ENCODE measurements around the gene TMPRSS4.
"Not testable (repeated sequence)": the region's sequence is repeated elsewhere in the genome, so short reads cannot be mapped to it uniquely, and the experiment has no call there.

TMPRSS4 gene

GRCh38 chr11:118057251-118058145 is 19.4 kb upstream of the TMPRSS4 start:
- DNase-seq: no peak

DNA sequence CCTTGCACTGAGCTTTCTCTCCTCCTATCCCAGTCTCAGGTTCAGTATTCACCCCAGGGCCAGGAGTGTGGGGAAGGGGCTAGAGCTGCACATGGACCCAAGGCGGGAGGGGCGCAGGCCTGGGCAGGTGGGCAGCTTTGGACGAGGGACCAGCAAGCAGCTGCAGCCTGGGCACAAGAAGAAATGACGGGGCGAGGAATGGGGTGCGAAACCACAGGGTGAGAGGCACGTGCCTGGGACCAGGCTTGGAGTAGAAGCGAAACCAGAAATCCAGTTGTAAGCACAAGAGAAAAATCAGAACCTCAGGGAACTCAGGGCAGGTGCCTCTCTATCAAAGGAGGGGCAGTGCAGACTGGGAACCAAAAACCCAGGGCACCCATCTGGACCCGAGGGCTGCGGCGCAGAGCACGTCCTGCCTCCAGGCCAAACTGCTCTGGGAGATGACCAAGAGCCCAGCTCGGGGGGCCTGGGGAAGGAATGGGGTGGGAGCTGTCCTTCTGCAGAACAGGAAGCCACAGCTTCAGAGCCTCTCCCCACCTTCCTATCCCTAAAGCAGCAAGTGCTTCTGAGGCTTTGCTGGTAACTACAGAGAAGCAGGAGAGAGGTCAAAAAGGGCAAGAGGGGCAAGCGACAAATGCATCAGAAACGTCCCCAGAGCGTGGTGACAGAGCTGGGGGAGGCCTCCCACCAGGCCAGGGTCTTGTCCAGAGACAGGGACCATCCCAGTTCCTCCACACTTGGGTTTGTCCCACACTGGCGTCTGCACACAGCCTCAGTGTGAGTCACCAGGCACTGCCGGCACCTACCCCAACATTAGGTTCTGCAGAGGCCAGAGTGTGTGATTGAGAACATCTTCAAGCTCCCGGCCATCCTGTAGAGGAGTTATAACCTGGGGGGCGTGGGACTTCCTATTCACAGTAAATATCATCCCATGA is 18.3 kb upstream of the TMPRSS4 start:
- no peak for DNase-seq

- no peak for DNase-seq
These were observed 17.5 kb upstream of the TMPRSS4 start for GRCh38 chr11:118059246-118059940.

DNA sequence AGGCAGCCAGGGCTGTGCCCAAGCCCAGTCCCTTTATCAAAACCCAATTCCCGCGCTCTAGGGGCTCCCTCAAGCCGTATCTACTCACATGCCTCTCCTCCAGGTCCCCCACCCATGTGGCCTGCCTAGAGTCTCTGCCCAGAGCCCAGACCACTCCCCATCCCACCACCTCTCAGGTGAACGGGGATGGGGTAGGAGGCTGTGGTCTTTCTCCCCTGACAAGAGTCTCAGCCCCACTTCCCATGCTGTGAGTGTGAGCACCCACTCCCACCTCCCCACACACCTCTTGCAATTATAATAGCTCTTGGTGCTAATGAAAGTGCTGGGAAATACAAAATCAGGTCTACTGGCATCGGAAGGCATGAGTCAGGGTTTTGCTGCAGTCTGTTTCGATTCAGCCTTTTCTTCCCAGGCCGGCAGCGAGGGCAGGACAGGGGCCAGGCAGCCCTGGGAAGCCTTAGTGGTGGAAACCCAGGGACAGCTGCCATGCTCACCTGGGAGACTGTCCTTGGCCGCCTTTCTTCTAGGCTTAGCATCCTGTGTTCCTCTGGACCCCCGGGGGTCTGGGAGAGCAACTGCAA is 16.7 kb upstream of the TMPRSS4 start:
- no peak for DNase-seq

DNA sequence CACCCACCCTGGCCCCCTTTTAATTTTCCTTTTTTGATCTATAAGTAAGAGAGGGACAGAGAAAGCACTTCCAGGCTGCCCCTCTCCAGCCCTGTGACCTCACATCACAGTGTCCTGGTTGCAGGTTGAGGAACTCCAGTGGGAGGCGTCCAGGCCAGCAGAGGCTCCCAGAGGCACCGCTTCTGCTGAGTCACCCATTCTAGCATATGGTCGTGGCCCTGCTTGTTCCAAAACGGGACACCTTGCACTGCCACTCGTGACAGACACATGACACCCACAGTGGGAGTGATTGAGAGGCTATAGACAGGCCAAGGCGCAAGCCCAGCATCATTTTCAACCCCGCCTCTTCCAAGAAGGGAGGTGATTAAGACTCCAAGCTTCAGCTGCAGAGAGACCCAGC is 16.0 kb upstream of the TMPRSS4 start:
- DNase-seq: no peak

- no peak for DNase-seq
These were observed 15.2 kb upstream of the TMPRSS4 start for GRCh38 chr11:118061586-118062125.

DNA sequence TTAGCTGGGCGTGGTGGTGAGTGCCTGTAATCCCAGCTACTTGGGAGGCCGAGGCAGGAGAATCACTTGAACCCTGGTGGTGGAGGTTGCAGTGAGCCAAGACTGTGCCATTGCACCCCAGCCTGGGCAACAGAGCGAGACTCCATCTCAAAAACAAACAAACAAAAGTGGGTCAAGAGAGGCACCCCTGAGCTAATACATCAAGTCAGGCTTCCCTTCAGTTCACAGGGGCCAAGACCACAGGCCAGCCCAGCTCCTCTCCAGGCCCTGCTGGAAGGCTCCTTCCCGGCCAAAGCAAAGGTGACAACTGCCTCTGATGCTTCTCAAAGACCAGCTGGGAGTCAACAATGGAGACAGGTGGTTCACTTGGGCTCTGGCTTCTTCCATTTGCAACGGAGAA is 14.7 kb upstream of the TMPRSS4 start:
- DNase-seq: not testable (repeated sequence)

GRCh38 chr11:118062631-118063030 is 14.2 kb upstream of the TMPRSS4 start:
- not testable (repeated sequence) for DNase-seq

- DNase-seq: no peak
These were observed 11.9 kb upstream of the TMPRSS4 start for GRCh38 chr11:118064956-118065355.

GRCh38 chr11:118065384-118065783 is 11.5 kb upstream of the TMPRSS4 start:
- no peak for DNase-seq

- DNase-seq: no peak
These were observed 9.9 kb upstream of the TMPRSS4 start for GRCh38 chr11:118067006-118067405.

- no peak for DNase-seq
These were observed 8.5 kb upstream of the TMPRSS4 start for GRCh38 chr11:118068206-118068944.

GRCh38 chr11:118068945-118069612 is 7.8 kb upstream of the TMPRSS4 start:
- no peak for DNase-seq

- no peak for DNase-seq
These were observed 5.4 kb upstream of the TMPRSS4 start for GRCh38 chr11:118071416-118072030.

GRCh38 chr11:118073554-118073953 is 3.3 kb upstream of the TMPRSS4 start:
- no peak for DNase-seq

- DNase-seq: no peak
These were observed 2.7 kb upstream of the TMPRSS4 start for GRCh38 chr11:118074091-118074685.

DNA sequence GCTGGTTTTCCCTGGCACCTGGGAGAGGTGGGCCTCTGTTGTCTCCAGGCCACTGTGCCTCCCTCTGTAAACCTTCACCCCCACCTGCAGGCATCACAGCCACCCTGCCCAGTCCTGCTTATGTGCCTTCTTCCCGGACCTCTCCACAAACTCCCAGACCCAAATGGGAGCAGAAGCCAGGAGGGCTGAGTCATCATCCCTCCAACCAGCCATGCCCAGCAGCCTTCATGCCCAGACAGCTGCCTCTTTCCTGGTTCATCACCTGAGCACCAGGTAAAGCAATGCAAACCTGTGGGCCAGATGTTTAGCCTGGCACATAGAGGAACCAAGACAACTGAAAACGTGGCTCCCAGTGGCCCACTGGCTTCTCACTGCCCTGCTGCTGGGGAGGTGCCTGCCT is 2.1 kb upstream of the TMPRSS4 start:
- DNase-seq: no peak

- DNase-seq: no peak
These were observed 2.1 kb downstream of the TMPRSS4 start for GRCh38 chr11:118078911-118079411.

- no peak for DNase-seq
These were observed 2.6 kb downstream of the TMPRSS4 start for GRCh38 chr11:118079491-118079890.

- no peak for DNase-seq
These were observed 3.4 kb downstream of the TMPRSS4 start for GRCh38 chr11:118080296-118080695.

Measured in COR-L47 (cell line).